GOT3 (cell line): ENCODE measurements around the gene USP43.

Experiments
- DNase-seq: peaks from one replicate; lab custom pipeline; 2025; ENCODE audit warnings: mixed read lengths; lab: John Stamatoyannopoulos, UW

USP43 gene

DNA sequence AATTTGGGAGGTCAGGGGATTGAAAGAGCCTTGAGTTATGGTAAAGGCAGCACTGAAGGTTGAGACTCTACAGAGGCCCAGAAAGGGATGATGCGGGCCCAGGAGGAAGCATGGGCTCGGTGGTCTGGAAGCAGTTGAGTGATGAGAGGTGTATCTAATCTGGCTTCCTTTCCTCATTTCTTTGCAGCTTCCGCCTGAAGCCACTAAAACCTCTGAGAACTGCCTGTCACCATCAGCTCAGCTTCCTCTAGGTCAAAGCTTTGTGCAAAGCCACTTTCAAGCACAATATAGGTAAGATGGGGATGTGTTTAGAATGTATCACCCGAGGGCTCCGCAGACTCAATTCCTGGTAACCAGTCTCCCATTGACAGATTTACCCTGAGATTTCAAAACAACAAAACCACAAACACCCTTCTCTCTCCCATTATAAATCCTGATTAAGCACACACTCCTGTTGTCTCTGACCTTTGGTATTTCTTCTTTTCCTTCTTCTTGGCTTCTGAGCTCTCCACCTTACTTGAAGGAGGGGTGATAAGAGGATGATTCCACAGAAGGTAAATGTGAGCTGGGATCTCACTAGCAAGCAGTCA, 21.2 kb downstream of the USP43 start:
- no peak for DNase-seq

- no peak for DNase-seq
These were observed 23.2 kb downstream of the USP43 start for GRCh38 chr17:9668517-9668916.

DNA sequence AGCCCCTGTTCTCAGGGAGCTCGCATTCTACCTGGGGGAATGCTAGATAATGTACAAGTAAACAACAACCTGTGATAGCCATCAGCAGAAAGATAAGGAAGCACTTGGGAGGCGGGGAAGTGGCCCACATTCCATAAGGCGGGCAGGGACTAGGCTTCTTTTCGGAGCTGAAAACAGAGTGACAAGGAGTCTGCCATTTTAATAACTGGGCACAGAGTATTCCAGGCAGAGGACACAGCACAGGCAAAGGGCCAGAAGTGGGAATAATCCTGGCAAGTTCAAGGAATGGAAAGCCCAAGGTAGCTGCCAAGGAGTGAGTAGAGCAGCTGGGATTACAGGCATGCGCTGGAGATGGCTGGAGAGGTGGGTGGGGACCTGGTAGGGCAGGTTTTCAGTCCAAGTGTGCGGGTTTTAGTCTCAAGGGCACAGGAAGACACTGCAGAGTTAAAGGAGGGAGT, 24.3 kb downstream of the USP43 start:
- DNase-seq, result no peak

- no peak for DNase-seq
These were observed 25.3 kb downstream of the USP43 start for GRCh38 chr17:9670596-9670995.

GRCh38 chr17:9671559-9671958, 26.2 kb downstream of the USP43 start:
- DNase-seq, result no peak

DNA sequence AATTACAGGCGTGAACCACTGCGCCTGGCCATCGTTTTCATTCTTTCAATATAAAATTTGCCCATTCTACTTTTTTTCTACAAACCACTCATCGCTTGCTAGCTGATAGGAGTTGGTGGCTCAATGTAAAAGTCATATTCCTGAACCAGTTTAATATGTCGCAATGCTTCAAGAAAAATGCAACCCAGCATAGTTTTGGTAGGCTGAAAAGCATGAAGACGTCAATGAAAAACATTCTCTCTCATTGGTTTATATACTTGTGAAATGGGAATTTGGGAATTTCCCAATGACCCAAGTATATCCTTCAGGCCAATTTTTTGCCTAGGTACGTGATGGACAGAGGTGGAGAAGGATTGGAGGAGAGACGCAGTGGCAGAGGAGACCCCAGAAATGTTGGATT, 26.9 kb downstream of the USP43 start:
- DNase-seq, result no peak

- DNase-seq, result no peak
These were observed 27.4 kb downstream of the USP43 start for GRCh38 chr17:9672691-9673090.

GRCh38 chr17:9676084-9676483, 30.8 kb downstream of the USP43 start:
- no peak for DNase-seq

- no peak for DNase-seq
These were observed 31.5 kb downstream of the USP43 start for GRCh38 chr17:9676820-9677310.

- no peak for DNase-seq
These were observed 32.1 kb downstream of the USP43 start for GRCh38 chr17:9677411-9677810.

DNA sequence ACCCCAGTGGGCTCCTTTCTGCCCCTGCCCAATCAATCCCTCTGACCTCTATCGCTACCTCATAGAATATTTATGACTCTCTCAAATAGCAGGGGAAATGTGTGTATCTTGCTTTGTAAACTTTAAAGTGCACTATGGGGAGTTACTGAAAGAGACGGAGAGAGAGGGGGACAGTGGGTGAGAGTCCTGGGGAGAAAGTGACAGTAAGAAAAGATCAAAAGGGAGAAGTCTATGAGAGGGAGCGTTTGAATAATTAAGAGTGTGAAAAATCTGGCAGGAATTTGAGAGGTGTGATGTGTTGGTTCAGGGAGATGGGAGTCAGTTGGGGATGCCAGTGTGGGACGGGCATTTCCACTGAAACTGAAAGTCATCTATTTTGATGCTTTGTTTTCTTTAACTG, 32.6 kb downstream of the USP43 start:
- DNase-seq, result no peak

DNA sequence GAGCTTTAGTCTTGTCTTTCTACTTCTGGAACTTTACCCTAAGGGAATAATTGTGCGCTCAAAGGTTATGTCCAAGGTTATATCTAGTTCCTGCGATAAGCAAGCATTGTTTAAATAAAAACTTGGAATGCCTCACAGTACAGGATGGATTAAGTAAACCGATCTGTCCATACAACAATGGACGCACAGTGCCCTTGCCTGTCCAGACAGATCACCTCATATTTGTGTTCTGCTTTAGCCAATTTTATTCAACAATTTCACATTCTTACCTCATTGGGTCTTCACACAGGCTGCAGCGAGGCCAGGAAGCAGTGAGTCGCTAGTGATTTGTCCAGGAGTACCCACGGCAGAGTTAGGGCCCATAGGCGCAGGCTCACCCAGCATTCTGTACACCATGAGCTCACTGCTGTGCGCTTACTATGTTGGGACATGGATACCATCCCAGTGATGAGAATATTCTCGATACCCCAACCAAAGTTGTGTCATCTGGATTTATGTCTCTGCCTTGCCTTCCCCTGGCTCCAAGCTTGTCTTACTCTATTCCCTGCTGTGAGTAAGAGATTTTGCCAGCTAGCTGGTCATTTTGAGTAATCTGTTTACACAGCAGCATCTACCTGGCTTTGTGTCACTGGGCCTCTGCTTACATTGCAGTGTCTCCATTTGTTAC, 39.8 kb downstream of the USP43 start:
- no peak for DNase-seq

DNA sequence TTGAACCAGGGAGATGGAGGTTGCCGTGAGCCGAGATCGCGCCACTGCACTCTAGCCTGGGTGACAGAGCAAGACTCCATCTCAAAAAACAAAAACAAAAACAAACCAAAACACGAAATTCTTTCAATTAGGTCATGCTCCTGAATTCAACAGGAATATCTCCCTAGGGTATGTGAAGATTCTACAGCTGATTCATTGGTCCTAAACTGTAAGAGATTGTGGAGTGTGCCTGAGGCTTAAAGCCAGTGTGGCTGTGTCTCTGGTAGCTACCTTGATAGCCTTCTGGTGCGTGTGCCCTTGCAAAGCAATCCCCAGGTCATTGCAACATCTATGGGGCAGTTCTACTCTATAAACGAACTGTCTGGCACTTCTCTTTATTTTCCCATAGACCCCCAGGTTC, 48.4 kb downstream of the USP43 start:
- DNase-seq, result no peak

DNA sequence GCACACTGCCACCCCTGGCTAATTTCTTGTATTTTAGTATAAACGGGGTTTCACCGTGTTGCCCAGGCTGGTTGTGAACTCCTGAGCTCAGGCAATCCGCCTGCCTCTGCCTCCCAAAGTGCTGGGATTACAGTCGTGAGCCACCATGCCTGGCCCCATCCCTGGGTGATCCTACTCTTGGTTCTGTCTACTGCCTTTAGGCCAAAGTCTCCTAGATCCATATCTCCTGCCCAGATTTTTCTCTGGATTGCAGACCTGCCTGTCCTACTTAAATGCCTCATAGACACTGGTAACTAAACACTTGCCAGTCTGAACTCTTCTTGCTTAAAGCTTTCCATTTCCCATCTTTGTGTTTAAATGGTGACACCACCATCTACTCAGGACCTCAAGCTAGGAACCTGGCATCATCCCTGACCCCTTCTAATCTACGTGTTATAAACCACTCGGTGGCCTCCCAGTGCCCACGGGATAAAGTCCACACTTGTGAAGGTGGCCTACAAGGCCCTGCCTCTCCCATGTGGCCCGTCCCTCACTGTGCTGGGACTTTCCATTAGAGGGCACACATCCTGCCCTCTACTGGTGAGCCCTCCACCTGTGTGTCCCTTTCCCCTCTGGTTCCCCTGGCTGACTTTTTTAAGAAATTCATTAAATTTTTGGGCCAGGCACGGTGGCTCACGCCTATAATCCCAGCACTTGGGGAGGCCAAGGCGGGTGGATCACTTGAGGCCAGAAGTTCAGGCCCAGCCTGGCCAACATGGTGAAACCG, 51.1 kb downstream of the USP43 start:
- DNase-seq, result no peak

- no peak for DNase-seq
These were observed 54.8 kb downstream of the USP43 start for GRCh38 chr17:9700136-9700535.

DNA sequence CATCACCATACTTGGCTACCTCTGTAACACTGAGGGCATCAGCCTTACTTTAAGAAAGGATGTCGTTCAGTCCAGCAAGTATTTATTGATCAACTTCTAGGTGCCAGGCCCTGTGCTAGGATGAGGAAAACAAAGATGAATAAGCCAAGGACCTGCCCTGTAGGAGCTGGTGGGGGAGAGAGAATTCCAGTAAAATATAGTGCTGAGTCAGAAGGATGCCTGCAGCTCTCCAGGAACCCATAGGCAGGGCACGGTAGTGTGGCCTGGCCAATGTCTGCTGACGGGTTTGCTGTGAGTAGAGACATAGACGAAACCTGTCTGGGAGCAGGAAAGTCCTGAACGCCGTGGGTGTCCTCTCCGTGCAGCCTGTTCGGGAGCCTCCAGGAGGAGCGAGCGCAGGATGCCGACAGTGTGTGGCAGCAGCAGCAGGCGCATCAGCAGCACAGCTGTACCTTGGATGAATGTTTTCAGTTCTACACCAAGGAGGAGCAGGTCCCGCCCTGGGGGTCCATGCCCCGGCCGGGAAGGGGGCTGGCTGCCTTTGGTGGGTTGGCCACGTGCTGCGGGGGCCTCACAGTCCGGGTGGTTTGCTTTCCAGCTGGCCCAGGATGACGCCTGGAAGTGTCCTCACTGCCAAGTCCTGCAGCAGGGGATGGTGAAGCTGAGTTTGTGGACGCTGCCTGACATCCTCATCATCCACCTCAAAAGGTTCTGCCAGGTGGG, 55.6 kb downstream of the USP43 start:
- no peak for DNase-seq

- no peak for DNase-seq
These were observed 57.2 kb downstream of the USP43 start for GRCh38 chr17:9702482-9702881.

DNA sequence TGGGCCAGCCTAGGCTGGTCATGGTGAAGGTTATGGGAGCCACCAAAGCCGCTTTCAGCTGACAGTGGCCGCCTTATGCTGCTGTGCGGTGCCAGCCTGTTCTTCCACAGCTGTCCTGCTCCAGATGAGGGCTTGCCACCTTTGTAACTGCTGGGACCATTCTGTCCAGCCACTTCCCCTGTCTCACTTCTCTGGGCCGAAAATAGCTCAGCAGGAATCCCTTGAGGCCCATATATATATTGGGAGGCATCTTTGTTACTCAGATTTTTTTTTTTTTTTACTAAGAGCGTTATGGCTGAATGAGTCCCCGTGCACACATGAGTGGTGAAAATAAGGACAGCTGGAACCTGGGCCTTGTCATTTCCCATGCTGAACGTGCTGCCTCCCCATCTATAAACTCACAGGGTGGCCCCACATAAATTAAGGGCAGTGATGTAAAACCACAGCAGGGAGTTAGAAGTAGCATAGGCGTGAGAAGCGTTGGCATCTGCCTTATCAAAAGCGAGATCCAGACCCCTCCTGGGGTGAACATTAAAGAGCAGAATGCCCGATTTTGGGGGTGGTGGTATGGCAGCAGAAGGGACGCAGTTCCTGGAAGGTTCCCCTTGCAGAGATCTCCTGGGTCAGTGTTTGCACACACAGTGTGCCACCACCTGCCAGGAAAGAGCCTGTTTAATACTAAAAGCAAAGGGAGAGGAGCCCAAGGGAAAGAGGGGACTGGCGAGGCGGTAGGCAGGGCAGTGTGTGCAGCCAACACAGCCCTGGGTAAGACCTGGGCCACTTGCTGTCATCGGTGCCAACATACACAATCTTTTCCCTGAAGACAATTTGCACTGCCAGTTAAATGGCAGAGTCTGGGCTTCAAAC, 57.8 kb downstream of the USP43 start:
- no peak for DNase-seq

DNA sequence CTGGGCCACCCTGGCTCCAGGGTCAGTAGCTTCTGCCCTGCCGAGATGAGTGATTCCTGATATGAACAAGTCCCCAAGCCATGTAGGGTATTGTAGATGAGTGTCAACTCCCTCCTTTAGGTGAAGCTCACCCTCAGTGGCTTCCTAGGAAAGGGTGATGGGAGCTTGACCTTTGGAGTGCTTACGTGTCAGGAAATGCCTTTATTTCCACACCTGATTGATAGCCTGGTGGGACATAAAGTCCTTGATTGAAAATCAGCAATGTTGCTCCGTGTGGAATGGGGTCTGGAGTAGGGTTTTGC, 58.4 kb downstream of the USP43 start:
- DNase-seq, result no peak

- no peak for DNase-seq
These were observed 60.4 kb downstream of the USP43 start for GRCh38 chr17:9705745-9706144.

DNA sequence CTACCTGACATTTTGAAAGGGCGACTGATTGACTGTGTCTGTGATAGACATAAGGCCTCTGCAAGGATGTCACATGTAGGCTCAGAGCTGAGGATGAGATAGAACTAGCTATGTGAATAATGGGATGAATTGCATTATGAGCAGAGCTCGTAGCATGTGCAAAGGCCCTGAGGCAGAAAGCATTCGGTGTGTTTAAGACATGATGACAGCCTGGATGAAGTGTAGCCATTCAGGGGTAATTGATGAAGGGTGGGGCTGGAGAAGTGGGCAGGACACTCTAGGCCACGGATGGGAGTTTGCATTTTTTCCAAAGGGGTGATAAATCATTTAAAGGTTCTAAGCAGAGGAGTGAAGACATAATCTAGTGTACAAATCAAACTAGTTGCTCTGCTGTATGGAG, 62.6 kb downstream of the USP43 start:
- DNase-seq, result no peak

DNA sequence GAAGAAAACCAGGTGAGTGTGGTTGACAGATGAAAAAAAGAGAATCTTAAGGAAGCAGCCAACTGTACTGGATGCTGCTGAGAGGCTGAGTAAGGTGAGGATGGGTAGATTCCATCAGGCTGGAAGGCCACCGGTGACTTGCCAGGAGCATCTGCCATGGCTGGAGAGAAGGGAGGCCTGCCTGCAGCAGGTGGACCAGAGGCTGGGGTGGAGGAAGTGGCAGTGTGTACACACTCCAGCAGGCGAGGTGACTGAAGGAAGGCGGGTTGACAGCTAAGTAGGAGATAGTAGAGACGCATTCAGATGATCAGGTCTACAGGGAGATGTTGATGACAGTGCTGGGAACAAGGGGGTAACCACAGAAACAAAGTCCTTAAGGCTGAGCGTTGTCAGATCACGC, 69.5 kb downstream of the USP43 start:
- no peak for DNase-seq
